Fibroblast of skin of left biceps (primary cell): ENCODE results near the gene PHF23.

Source experiments
- DNase-seq, 2 experiments: peaks; one replicate each; pipeline ENCODE4 v3.0.0-alpha.2; 2013; ENCODE audit warnings: low read depth in 2 of 2

Gene PHF23

DNA sequence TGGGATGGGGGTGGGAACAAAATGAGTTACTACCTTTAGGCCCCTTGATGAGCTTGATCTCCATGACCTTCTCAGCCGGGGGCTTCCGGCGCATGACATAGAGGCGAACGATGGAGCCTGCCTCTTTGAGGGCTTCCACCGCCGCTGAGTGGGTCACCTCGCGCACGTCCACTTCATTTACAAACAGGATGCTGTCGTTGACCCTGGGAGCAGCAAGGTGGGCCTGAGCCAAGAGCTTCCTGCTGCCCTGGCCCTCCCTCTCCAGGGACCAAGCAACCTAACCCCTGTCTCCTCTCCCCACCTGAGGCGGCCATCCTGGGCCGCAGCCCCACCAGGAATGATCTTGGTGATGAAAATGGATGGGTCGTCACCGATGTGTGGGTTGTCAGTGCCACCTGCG, 35.9 kb downstream of the PHF23 start:
- no peak for DNase-seq

DNA sequence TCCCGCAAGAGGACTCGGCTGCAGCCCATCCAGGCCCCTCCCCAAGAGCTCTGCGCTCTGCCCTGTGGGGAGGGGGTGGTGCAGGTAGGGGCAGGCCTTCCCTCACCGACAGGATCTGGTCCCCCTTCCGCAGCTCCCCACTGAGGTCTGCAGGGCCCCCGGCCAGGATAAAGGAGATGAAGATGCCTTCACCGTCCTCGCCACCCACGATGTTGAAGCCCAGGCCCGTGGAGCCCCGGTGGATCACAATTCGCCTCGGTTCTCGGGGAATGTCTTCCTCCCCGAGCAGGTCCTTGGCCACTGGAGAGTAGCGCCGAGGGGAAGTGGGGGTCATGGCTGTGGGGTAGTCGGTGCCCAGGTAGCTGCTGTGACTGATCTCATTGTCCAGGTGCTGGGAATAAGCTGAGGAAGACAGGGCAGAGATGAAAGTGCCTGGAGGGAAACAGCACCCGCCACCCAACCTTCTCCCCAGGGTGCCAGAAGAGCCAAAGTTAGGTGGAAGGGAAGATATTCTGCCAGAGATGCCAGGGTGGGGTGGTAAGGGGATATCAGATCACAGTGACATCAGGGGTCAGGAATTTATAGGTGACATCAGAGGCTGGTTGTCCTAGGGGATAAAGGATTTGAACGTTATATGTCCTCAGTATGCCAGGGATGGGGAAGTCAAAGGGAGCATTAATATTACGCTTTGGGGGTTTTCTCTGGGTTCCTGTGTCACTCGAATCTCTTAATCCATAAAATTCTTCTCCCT, 42.4 kb downstream of the PHF23 start:
- no peak for DNase-seq

DNA sequence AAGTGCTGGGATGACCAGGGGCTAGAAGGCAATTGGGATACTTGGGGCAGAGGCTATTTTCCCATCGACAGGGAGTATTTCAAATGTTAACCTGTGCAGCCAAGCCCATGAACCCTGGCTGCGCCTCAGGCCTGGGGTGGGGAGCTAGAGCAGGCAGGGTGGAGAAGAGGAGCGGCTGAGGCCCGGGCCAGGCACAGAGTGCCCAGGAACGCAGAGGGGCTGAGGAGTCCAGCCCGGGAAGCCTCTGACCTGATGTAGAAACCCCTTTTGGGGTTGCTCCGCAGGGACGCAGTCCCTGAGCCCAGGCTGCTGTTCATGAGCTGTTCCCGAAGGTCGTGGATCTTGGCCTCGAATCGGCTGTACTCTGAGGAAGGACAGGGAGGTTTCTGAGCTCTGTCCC, 43.3 kb downstream of the PHF23 start:
- no peak for DNase-seq

DNA sequence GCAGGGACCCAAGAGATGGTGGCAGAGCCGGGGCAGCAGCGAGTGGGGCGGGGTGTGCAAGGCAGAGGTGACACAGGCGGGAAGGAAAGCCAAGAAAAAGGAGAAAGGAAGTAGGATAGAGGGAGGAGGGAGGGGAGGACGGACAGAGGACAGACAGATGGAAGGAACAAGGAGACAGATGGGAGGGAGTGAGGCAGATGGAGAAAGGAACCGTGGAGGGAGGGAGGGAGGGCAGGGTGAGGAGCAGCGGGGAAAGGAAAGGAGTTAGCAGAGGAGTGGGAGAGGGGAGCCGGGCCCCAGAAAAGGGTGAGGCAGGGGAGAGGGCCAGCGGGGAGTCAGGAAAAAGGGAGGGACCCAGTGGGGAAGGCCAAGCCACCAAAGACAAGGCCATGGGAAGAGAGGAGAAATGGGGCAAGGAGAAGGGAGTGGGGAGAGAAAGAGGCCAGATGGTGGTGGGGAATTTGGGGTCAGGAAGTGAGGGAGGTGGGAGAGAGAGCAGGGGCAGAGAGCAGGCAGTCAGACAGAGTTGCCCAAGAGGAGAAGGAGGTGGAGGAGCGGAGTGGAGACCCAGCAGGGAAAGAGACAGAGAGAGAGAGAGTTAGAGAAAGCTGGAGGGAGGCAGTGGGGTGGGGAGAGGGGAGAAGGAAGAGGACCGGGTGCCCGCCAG, 46.9 kb downstream of the PHF23 start:
- no peak for DNase-seq

DNA sequence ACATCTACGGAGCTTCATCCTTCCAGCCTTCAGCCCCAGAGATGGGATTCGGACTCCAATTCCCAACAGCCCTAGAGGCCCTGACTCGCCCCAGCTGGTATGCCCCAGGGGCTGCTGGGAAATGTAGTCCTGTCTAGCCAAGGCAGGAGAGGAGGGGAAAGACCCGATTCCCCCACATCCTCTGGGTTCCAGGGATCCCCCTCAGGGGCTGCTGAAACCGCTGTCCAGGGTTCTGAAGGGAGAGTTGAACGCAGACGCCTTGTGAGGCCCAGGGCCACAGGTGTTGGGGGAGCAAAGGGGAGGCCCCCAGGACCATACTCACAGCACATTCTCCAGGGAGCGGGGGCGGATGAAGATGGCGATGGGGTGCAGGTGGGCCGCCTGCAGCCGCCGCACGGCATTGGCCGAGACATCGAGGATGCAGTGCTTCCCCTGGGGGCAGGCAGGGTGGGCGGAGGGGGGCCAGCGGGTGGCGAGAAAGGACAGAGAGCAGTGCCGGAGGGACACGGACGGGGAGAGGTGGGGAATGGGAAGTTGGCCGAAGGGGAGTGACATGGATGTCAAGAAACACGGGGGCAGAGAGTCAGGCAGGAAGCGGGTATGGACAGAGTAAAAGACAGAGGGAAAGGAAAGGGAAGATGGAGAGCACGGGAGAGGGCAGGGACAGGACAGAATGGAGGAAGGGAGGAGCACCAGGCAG, 47.5 kb downstream of the PHF23 start:
- no peak for DNase-seq

DNA sequence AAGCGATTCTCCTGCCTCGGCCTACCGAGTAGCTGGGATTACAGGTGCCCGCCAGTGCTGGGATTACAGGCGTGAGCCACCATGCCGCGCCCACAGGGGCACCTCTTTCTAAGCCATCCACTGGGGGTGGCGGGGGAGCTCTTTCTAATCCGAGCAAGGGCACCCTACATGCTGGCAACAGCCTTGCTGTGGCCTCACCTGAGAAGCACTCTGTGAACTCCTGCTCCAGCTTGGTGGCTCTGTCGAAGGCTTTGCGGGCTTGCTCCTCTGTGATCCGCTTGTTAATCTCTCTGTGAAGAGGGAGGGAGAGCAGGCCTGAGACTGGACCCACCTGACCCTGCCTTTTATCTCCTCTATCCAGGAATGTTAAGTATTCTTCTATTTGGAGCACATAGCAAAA, 48.2 kb downstream of the PHF23 start:
- no peak for DNase-seq

DNA sequence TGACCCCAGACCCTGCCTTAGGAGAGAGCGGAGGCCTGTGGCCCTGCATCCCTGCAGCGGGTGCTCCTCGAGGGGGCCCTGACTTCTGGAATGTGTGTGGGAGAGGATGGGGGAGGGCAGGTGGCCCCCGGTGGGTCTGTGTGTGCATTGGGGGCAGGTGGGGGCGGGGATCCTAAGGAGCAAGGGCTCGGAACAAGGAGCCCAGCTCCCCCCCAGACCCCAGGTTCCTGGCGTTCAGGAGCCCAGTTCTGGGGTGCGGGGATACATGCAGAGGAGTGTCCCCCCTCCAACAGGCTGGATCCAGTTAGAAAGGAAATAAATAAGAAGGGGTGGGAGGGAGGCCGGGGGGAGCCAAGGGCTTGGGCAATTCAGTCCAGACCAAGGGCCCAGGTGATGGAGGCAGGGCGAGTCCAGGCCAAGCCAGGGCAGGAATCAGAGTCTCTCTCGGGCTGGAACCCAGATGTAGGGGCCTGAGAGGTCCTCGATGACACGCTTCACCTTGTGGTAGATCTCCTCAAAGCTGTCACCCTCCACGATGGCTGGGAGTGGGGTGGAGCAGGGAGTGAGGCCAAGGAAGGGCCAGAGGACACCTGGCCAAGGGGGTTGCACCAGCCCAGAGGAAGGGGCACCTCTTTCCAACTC, 48.9 kb downstream of the PHF23 start:
- no peak for DNase-seq

DNA sequence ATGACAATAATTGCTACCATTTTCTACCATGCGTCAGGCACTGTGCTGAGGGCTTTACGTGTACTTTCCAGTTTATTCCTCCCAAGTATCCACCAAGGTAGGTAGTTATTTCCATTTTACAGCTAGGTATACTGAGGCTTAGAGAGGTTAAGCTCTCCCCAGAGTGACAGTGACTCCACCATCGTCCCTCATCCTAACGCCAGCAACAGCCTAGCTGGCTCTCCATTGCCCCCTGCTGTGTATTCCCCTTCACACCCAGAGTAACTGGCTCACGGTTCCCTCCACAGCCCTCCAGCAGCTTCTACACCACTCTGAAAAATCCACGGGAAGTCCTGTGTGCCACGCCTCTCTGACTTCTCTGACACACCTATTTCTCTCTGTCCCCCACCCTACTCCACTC, 53.0 kb downstream of the PHF23 start:
- DNase-seq = no peak
